Fibroblast of lung (primary cell): ENCODE results near the gene SLC25A44.

ENCODE experiments used
- EZH2 ChIP-seq: IDR thresholded peaks from 2 replicates; pipeline ENCODE4 v1.5.1; 2012; ENCODE audit warnings: low read length, control low read depth, mild to moderate bottlenecking; ENCODE audit errors: missing control alignments
- TF ChIP-seq, protein P1 (sequence below), 2 donors: IDR thresholded peaks in 1 of 2; conservative IDR thresholded peaks in 1 of 2; 1 replicate in 1 of 2; 2 replicates in 1 of 2; pipeline ENCODE4 v1.5.1; 2011 to 2012; ENCODE audit warnings: low read length in 2 of 2, control low read depth in 1 of 2, inconsistent platforms in 1 of 2, low read depth in 1 of 2, mild to moderate bottlenecking in 1 of 2

DNA sequence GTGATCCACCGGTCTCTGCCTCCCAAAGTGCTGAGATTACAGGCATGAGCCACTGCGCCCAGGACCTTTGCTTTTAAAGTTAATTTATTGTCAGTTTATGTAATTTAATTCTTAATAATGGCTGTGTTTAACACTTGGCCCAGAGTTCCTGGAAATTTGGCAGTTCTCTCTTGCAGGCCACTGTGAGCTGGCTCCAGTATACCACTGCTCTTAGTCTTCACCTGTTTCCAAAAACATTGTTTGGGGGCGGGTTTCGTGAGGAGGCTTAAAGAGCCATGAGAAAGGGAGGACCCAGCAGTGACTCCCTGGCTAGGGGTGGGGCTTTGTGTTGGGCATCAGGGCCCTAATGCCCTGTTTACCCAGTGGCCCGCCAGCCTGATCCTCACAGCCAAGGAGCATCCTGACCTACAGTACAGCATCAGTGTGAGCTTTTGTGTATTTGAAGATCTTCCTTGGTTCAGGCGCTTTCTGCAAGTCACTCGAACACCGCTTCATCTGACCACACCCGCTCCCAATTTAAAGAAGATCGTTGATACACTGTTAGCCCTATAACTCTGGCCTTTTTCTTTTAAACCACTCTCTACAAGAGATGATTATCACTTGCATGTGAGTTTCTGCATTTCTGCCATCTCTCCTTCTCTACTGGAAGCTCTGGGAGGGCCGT, 36.0 kb downstream of the SLC25A44 start:
- TF ChIP-seq, protein P1, sequence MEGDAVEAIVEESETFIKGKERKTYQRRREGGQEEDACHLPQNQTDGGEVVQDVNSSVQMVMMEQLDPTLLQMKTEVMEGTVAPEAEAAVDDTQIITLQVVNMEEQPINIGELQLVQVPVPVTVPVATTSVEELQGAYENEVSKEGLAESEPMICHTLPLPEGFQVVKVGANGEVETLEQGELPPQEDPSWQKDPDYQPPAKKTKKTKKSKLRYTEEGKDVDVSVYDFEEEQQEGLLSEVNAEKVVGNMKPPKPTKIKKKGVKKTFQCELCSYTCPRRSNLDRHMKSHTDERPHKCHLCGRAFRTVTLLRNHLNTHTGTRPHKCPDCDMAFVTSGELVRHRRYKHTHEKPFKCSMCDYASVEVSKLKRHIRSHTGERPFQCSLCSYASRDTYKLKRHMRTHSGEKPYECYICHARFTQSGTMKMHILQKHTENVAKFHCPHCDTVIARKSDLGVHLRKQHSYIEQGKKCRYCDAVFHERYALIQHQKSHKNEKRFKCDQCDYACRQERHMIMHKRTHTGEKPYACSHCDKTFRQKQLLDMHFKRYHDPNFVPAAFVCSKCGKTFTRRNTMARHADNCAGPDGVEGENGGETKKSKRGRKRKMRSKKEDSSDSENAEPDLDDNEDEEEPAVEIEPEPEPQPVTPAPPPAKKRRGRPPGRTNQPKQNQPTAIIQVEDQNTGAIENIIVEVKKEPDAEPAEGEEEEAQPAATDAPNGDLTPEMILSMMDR (conservative IDR thresholded peaks at IDR 0.05 in 1 of 2, IDR thresholded peaks at IDR 0.05 in 1 of 2; ENCODE audit: low read depth in 1 of 2, low read length in 2 of 2), result no peak
- no peak for TF ChIP-seq EZH2
